GM12878 (cell line): ENCODE measurements around the gene TAPBPL. TPM values are rescaled to one million over a fixed set of nuclear protein-coding genes. Genes with fewer than 3 reads are reported as not detected.

Experiments
- ATAC-seq: fragments of 200-7000 bp; cut with Tn5 transposase; 3 replicates; pipeline ENCODE4 v1.9.1; 2020; ENCODE audit warnings: mild to moderate bottlenecking, moderate library complexity
- BruUV-seq: library from RNA; stranded (reverse); fragments of 400-500 nt; replicated peaks from 2 replicates; lab custom pipeline; 2021; lab: Mats Ljungman, UMichigan
- CTCF ChIA-PET: fragments of 300-600 bp; sonication (Branson Sonifier 250); formaldehyde crosslinking; extraction: SDS; loops from one replicate; lab custom pipeline; 2021; ENCODE audit warnings: inconsistent platforms; lab: Yijun Ruan, JAX
- POLR2A ChIA-PET: fragments of 350-600 bp; formaldehyde crosslinking; extraction: SDS; loops from one replicate; lab custom pipeline; 2021; ENCODE audit warnings: inconsistent platforms; lab: Charles Lee
- RAD21 ChIA-PET: fragments of 300-600 bp; sonication (Branson Sonifier 250); formaldehyde crosslinking; loops from one replicate; lab custom pipeline; 2023; ENCODE audit warnings: antibody characterized with exemption; ENCODE audit not compliant: unreplicated experiment; lab: Charles Lee
- SMC1A ChIA-PET: fragments of 300-600 bp; sonication (Branson Sonifier 250); formaldehyde crosslinking; loops from one replicate; lab custom pipeline; 2023; ENCODE audit not compliant: unreplicated experiment, uncharacterized antibody; lab: Charles Lee
- DNase-seq: peaks from one replicate; pipeline ENCODE4 v3.0.0-alpha.2; 2011; ENCODE audit warnings: low read depth, low spot score
- FAIRE-seq: peaks from 3 replicates; lab custom pipeline; 2011; peaks lifted over from hg19 to GRCh38; lab: Jason Lieb, UNC
- H2AFZ ChIP-seq: 2 replicates; pipeline ENCODE4 v1.6.0; 2011; ENCODE audit warnings: low read depth, low read length, control low read depth; ENCODE audit not compliant: control insufficient read depth
- H3K27ac ChIP-seq: 2 replicates; pipeline ENCODE4 v1.5.1; 2011; ENCODE audit warnings: control low read depth; ENCODE audit not compliant: control insufficient read depth, insufficient read depth
- H3K27me3 ChIP-seq, 2 experiments: replicated peaks in 1 of 2; 2 replicates each; pipeline versions ENCODE4 v1.6.0 to v1.6.1; 2011; ENCODE audit warnings: low read length in 1 of 2; ENCODE audit not compliant: control insufficient read depth in 2 of 2, insufficient read depth in 2 of 2
- H3K36me3 ChIP-seq, 2 experiments: 2 replicates each; pipeline ENCODE4 v1.5.1; 2011; ENCODE audit warnings: low read length in 1 of 2; ENCODE audit not compliant: control insufficient read depth in 2 of 2, insufficient read depth in 2 of 2
- H3K4me1 ChIP-seq: 2 replicates; pipeline ENCODE4 v1.6.1; 2011; ENCODE audit warnings: mild to moderate bottlenecking, low read length, moderate library complexity, mixed read lengths; ENCODE audit not compliant: control insufficient read depth, insufficient read depth
- H3K4me2 ChIP-seq: 2 replicates; pipeline ENCODE4 v1.6.0; 2011; ENCODE audit warnings: control low read depth; ENCODE audit not compliant: control insufficient read depth, insufficient read depth
- H3K4me3 ChIP-seq: fragments of 200-600 bp; sonication (generic); 2 replicates; pipeline ENCODE4 v1.5.1; 2016
- H3K79me2 ChIP-seq: 2 replicates; pipeline ENCODE4 v1.6.0; 2011; ENCODE audit warnings: low read length; ENCODE audit not compliant: control insufficient read depth, insufficient read depth
- H3K9ac ChIP-seq: 2 replicates; pipeline ENCODE4 v1.8.0; 2011; ENCODE audit warnings: low read length, control low read depth, mixed read lengths; ENCODE audit not compliant: control insufficient read depth, insufficient read depth
- H3K9me3 ChIP-seq: replicated peaks from 3 replicates; pipeline ENCODE4 v1.5.1; 2011; ENCODE audit warnings: mild to moderate bottlenecking, low read length; ENCODE audit not compliant: control insufficient read depth, insufficient read depth
- H4K20me1 ChIP-seq: 2 replicates; pipeline ENCODE4 v1.6.0; 2011; ENCODE audit not compliant: control insufficient read depth, insufficient read depth
- PAX8 ChIP-seq: fragments of 450-650 bp; IDR thresholded peaks from 2 replicates; pipeline ENCODE4 v1.6.1; 2017; ENCODE audit warnings: mild to moderate bottlenecking, moderate library complexity
- WGBS: methylation state at CpG from one replicate; pipeline ENCODE4 v1.1.6; 2016; ENCODE audit warnings: low lambda C conversion rate; ENCODE audit not compliant: insufficient replicate concordance, insufficient coverage; ENCODE audit errors: missing lambda C conversion rate; 5-methylcytosine and 5-hydroxymethylcytosine counted together
- in situ Hi-C: fragments of 300-500 bp; cut with MboI; formaldehyde crosslinking; loops from 9 replicates; pipeline ENCODE4 v1.14.3; 2018; ENCODE audit warnings: mixed read lengths
- intact Hi-C: fragments of 100-400 bp; cut with micrococcal nuclease; formaldehyde crosslinking; loops from one replicate; pipeline ENCODE4 v1.14.2; 2022; ENCODE audit not compliant: unreplicated experiment
- polyA plus RNA-seq, 11 experiments: library from polyadenylated mRNA; depleted of rRNA in 4 of 11; unstranded in 6 of 11; stranded (reverse) in 5 of 11; fragments of >200 nt; fragmentation: Nextera tagmentation in 4 of 11; fragmentation: Illumina TruSeq in 1 of 11; extraction: Ambion mirVana in 4 of 11; extraction: Trizol in 1 of 11; gene quantifications; 1 replicate in 1 of 11; 2 replicates in 10 of 11; pipeline versions ENCODE4 v1.2.1 to v1.2.3, GENCODE V29; 2011 to 2016; ENCODE audit warnings: inconsistent platforms in 2 of 11, missing spikeins in 2 of 11, low read depth in 1 of 11
- total RNA-seq, 4 experiments: library from RNA; depleted of rRNA in 3 of 4; stranded (reverse); fragments of >200 nt in 3 of 4; fragmentation: Illumina TruSeq in 1 of 4; extraction: Trizol in 1 of 4; gene quantifications; 2 replicates each; pipeline versions ENCODE4 v1.2.1 to v1.2.3, GENCODE V29; 2013 to 2021
- TF ChIP-seq, protein P1 (sequence below): fragments of 450-650 bp; IDR thresholded peaks from 2 replicates; pipeline ENCODE4 v1.6.1; 2016; ENCODE audit warnings: mild to moderate bottlenecking

Gene TAPBPL
- total and polyA plus RNA-seq, 10 of the 15 experiments (the other 5 are each of a cell fraction or from before 2014, with no cell fraction given) = 12.4 to 45.0 (median 29.9) TPM

DNA sequence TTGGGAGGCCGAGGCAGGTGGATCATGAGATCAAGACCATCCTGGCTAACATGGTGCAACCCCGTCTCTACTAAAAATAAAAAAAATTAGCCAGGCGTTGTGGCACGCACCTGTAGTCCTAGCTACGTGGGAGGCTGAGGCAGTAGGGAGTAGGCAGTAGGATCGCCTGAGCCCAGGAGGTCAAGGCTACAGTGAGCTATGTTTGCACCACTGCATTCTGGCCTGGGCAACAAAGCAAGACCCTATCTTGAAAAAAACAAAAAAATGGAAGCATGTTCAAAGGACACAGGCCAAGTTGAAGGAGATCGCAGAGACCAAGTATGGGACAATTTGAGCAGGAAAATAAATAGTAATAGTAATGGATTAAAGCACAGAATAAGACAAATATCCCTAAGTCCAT, 56.2 kb downstream of the TAPBPL start:
- H3K9ac ChIP-seq = no peak overlapping the region
- RAD21 ChIA-PET = no interaction called here
- WGBS = 90% methylated on average over 7 of the region's 7 CpGs
- TF ChIP-seq PAX8 = no peak
- TF ChIP-seq, protein P1, sequence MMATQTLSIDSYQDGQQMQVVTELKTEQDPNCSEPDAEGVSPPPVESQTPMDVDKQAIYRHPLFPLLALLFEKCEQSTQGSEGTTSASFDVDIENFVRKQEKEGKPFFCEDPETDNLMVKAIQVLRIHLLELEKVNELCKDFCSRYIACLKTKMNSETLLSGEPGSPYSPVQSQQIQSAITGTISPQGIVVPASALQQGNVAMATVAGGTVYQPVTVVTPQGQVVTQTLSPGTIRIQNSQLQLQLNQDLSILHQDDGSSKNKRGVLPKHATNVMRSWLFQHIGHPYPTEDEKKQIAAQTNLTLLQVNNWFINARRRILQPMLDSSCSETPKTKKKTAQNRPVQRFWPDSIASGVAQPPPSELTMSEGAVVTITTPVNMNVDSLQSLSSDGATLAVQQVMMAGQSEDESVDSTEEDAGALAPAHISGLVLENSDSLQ = no peak
- no peaks in the 10 kb centered on the region for H3K9me3 ChIP-seq
- ATAC-seq = no peak
- in situ Hi-C loops (no loop called here), intact Hi-C loops (no loop called here)
- no peak overlapping the region for H3K4me2 ChIP-seq
- SMC1A ChIA-PET = interaction anchor here (1.2 to 1.5 kb wide), 3 partner anchors 11 to 96 kb away, joined by 3 to 4 read pairs (median 3); no protein-coding TSS in a partner anchor
- CTCF ChIA-PET = interaction anchor here (1.7 kb wide), 1 partner anchor 30 kb away, joined by 10 read pairs; no protein-coding TSS in a partner anchor
- H3K79me2 ChIP-seq = peaks cover 5% of the 10 kb centered on the region
- peaks cover 16 to 37% of the 10 kb centered on the region in 2 experiments for H3K36me3 ChIP-seq
- DNase-seq = no peak
- POLR2A ChIA-PET = interaction anchor here (0.5 kb wide), 1 partner anchor 22 kb away, joined by 7 read pairs; no protein-coding TSS in a partner anchor
- no peaks in the 10 kb centered on the region for H3K27me3 ChIP-seq
- H3K27ac ChIP-seq = no peak overlapping the region
- no peak overlapping the region for H2AFZ ChIP-seq
- BruUV-seq = no TSS peak
- no peaks in the 10 kb centered on the region for H3K4me1 ChIP-seq
- no peaks in the 10 kb centered on the region for H4K20me1 ChIP-seq
- no peak for FAIRE-seq
- H3K4me3 ChIP-seq = no peak overlapping the region

Other genes starting within 250 kb of the TAPBPL start
Only the 7 nearest of the 17 such genes appear.
- gene SCNN1A, start 76.5 kb upstream of the TAPBPL start, total RNA-seq (2014; rRNA removed) = not detected in 2 replicates
- not detected in 2 replicates for gene SCNN1A, start 76.5 kb upstream of the TAPBPL start, total RNA-seq (2014; rRNA removed; fragmentation: Illumina TruSeq; extraction: Trizol)
- gene SCNN1A, start 76.5 kb upstream of the TAPBPL start, total RNA-seq (2021) = 0.56 and 0.69 TPM in 2 replicates
- not detected in 2 replicates for gene SCNN1A, start 76.5 kb upstream of the TAPBPL start, polyA plus RNA-seq (2011; rRNA removed)
- not detected in 2 replicates for gene SCNN1A, start 76.5 kb upstream of the TAPBPL start, polyA plus RNA-seq (2014; fragmentation: Illumina TruSeq; extraction: Trizol)
- gene SCNN1A, start 76.5 kb upstream of the TAPBPL start, polyA plus RNA-seq (2014; fragmentation: Nextera tagmentation; extraction: Ambion mirVana) = not detected
- gene SCNN1A, start 76.5 kb upstream of the TAPBPL start, polyA plus RNA-seq (2014; rRNA removed) = 0.03 TPM in 1 of 2 replicates, not detected in the other
- gene SCNN1A, start 76.5 kb upstream of the TAPBPL start, polyA plus RNA-seq (2016; fragmentation: Nextera tagmentation; extraction: Ambion mirVana) = under 1 TPM in 1 of 2 experiments, not detected in 1; 0.14 TPM
- gene LTBR, start 67.9 kb upstream of the TAPBPL start, total RNA-seq (2014; rRNA removed) = not detected in 2 replicates
- not detected in 2 replicates for gene LTBR, start 67.9 kb upstream of the TAPBPL start, total RNA-seq (2014; rRNA removed; fragmentation: Illumina TruSeq; extraction: Trizol)
- 0.44 and 0.45 TPM in 2 replicates for gene LTBR, start 67.9 kb upstream of the TAPBPL start, total RNA-seq (2021)
- gene LTBR, start 67.9 kb upstream of the TAPBPL start, polyA plus RNA-seq (2011; rRNA removed) = not detected in 2 replicates
- not detected in 2 replicates for gene LTBR, start 67.9 kb upstream of the TAPBPL start, polyA plus RNA-seq (2014; fragmentation: Illumina TruSeq; extraction: Trizol)
- gene LTBR, start 67.9 kb upstream of the TAPBPL start, polyA plus RNA-seq (2014; fragmentation: Nextera tagmentation; extraction: Ambion mirVana) = not detected
- not detected in 2 replicates for gene LTBR, start 67.9 kb upstream of the TAPBPL start, polyA plus RNA-seq (2014; rRNA removed)
- under 1 TPM in 1 of 2 experiments, not detected in 1; 0.24 TPM for gene LTBR, start 67.9 kb upstream of the TAPBPL start, polyA plus RNA-seq (2016; fragmentation: Nextera tagmentation; extraction: Ambion mirVana)
- gene CD27, start 7.1 kb upstream of the TAPBPL start, total RNA-seq (2014; rRNA removed) = 164 and 184 TPM in 2 replicates
- gene CD27, start 7.1 kb upstream of the TAPBPL start, total RNA-seq (2014; rRNA removed; fragmentation: Illumina TruSeq; extraction: Trizol) = 66.8 and 66.9 TPM in 2 replicates
- 116 and 117 TPM in 2 replicates for gene CD27, start 7.1 kb upstream of the TAPBPL start, total RNA-seq (2021)
- 14.7 and 32.0 TPM in 2 replicates for gene CD27, start 7.1 kb upstream of the TAPBPL start, polyA plus RNA-seq (2011; rRNA removed)
- gene CD27, start 7.1 kb upstream of the TAPBPL start, polyA plus RNA-seq (2014; fragmentation: Illumina TruSeq; extraction: Trizol) = 24.2 and 96.1 TPM in 2 replicates
- gene CD27, start 7.1 kb upstream of the TAPBPL start, polyA plus RNA-seq (2014; fragmentation: Nextera tagmentation; extraction: Ambion mirVana) = 10 to 100 TPM in 1 of 2 experiments, 1 to 10 TPM in 1; 4.9 to 15.0 TPM
- 140 and 158 TPM in 2 replicates for gene CD27, start 7.1 kb upstream of the TAPBPL start, polyA plus RNA-seq (2014; rRNA removed)
- 100 to 1,000 TPM; 127 to 135 TPM for gene CD27, start 7.1 kb upstream of the TAPBPL start, polyA plus RNA-seq (2016; fragmentation: Nextera tagmentation; extraction: Ambion mirVana)
- gene VAMP1, start 18.6 kb downstream of the TAPBPL start, total RNA-seq (2014; rRNA removed) = 28.9 and 31.5 TPM in 2 replicates
- gene VAMP1, start 18.6 kb downstream of the TAPBPL start, total RNA-seq (2014; rRNA removed; fragmentation: Illumina TruSeq; extraction: Trizol) = 14.8 and 16.6 TPM in 2 replicates
- 26.0 and 26.2 TPM in 2 replicates for gene VAMP1, start 18.6 kb downstream of the TAPBPL start, total RNA-seq (2021)
- gene VAMP1, start 18.6 kb downstream of the TAPBPL start, polyA plus RNA-seq (2011; rRNA removed) = 37.1 and 41.3 TPM in 2 replicates
- 32.3 and 36.1 TPM in 2 replicates for gene VAMP1, start 18.6 kb downstream of the TAPBPL start, polyA plus RNA-seq (2014; fragmentation: Illumina TruSeq; extraction: Trizol)
- 1 to 10 TPM; 4.8 to 8.8 TPM for gene VAMP1, start 18.6 kb downstream of the TAPBPL start, polyA plus RNA-seq (2014; fragmentation: Nextera tagmentation; extraction: Ambion mirVana)
- gene VAMP1, start 18.6 kb downstream of the TAPBPL start, polyA plus RNA-seq (2014; rRNA removed) = 121 and 123 TPM in 2 replicates
- 10 to 100 TPM; 25.9 to 28.9 TPM for gene VAMP1, start 18.6 kb downstream of the TAPBPL start, polyA plus RNA-seq (2016; fragmentation: Nextera tagmentation; extraction: Ambion mirVana)
- gene MRPL51, start 41.2 kb downstream of the TAPBPL start, total RNA-seq (2014; rRNA removed) = 137 and 175 TPM in 2 replicates
- 254 and 259 TPM in 2 replicates for gene MRPL51, start 41.2 kb downstream of the TAPBPL start, total RNA-seq (2014; rRNA removed; fragmentation: Illumina TruSeq; extraction: Trizol)
- 275 and 276 TPM in 2 replicates for gene MRPL51, start 41.2 kb downstream of the TAPBPL start, total RNA-seq (2021)
- gene MRPL51, start 41.2 kb downstream of the TAPBPL start, polyA plus RNA-seq (2011; rRNA removed) = 159 and 252 TPM in 2 replicates
- 241 and 255 TPM in 2 replicates for gene MRPL51, start 41.2 kb downstream of the TAPBPL start, polyA plus RNA-seq (2014; fragmentation: Illumina TruSeq; extraction: Trizol)
- gene MRPL51, start 41.2 kb downstream of the TAPBPL start, polyA plus RNA-seq (2014; fragmentation: Nextera tagmentation; extraction: Ambion mirVana) = 1,000 to 10,000 TPM in 1 of 2 experiments, 100 to 1,000 TPM in 1; 908 to 1,202 TPM
- 167 and 183 TPM in 2 replicates for gene MRPL51, start 41.2 kb downstream of the TAPBPL start, polyA plus RNA-seq (2014; rRNA removed)
- gene MRPL51, start 41.2 kb downstream of the TAPBPL start, polyA plus RNA-seq (2016; fragmentation: Nextera tagmentation; extraction: Ambion mirVana) = 100 to 1,000 TPM; 583 to 588 TPM
- 141 and 144 TPM in 2 replicates for gene NCAPD2, start 42.1 kb downstream of the TAPBPL start, total RNA-seq (2014; rRNA removed)
- 96.9 and 98.2 TPM in 2 replicates for gene NCAPD2, start 42.1 kb downstream of the TAPBPL start, total RNA-seq (2014; rRNA removed; fragmentation: Illumina TruSeq; extraction: Trizol)
- gene NCAPD2, start 42.1 kb downstream of the TAPBPL start, total RNA-seq (2021) = 110 and 113 TPM in 2 replicates
- 84.0 and 160 TPM in 2 replicates for gene NCAPD2, start 42.1 kb downstream of the TAPBPL start, polyA plus RNA-seq (2011; rRNA removed)
- gene NCAPD2, start 42.1 kb downstream of the TAPBPL start, polyA plus RNA-seq (2014; fragmentation: Illumina TruSeq; extraction: Trizol) = 110 and 146 TPM in 2 replicates
- 10 to 100 TPM; 24.2 to 32.8 TPM for gene NCAPD2, start 42.1 kb downstream of the TAPBPL start, polyA plus RNA-seq (2014; fragmentation: Nextera tagmentation; extraction: Ambion mirVana)
- gene NCAPD2, start 42.1 kb downstream of the TAPBPL start, polyA plus RNA-seq (2014; rRNA removed) = 114 TPM in 2 replicates
- 100 to 1,000 TPM; 105 to 108 TPM for gene NCAPD2, start 42.1 kb downstream of the TAPBPL start, polyA plus RNA-seq (2016; fragmentation: Nextera tagmentation; extraction: Ambion mirVana)
- 8,450 and 8,907 TPM in 2 replicates for gene GAPDH, start 82.5 kb downstream of the TAPBPL start, total RNA-seq (2014; rRNA removed)
- gene GAPDH, start 82.5 kb downstream of the TAPBPL start, total RNA-seq (2014; rRNA removed; fragmentation: Illumina TruSeq; extraction: Trizol) = 5,296 and 5,818 TPM in 2 replicates
- gene GAPDH, start 82.5 kb downstream of the TAPBPL start, total RNA-seq (2021) = 5,606 and 5,698 TPM in 2 replicates
- gene GAPDH, start 82.5 kb downstream of the TAPBPL start, polyA plus RNA-seq (2011; rRNA removed) = 7,976 and 14,240 TPM in 2 replicates
- 5,112 and 9,478 TPM in 2 replicates for gene GAPDH, start 82.5 kb downstream of the TAPBPL start, polyA plus RNA-seq (2014; fragmentation: Illumina TruSeq; extraction: Trizol)
- gene GAPDH, start 82.5 kb downstream of the TAPBPL start, polyA plus RNA-seq (2014; fragmentation: Nextera tagmentation; extraction: Ambion mirVana) = over 10,000 TPM in 1 of 2 experiments, 1,000 to 10,000 TPM in 1; 9,323 to 11,518 TPM
- 9,590 and 10,389 TPM in 2 replicates for gene GAPDH, start 82.5 kb downstream of the TAPBPL start, polyA plus RNA-seq (2014; rRNA removed)
- gene GAPDH, start 82.5 kb downstream of the TAPBPL start, polyA plus RNA-seq (2016; fragmentation: Nextera tagmentation; extraction: Ambion mirVana) = 1,000 to 10,000 TPM; 9,069 to 9,909 TPM